Amygdala (tissue), 56 donors: ENCODE measurements around the gene NSF.
"Not testable (repeated sequence)": the region's sequence is repeated elsewhere in the genome, so short reads cannot be mapped to it uniquely, and the experiment has no call there.

Experiments used
- DNase-seq, 56 donors: peaks; one replicate each; lab custom pipeline; 2025; lab: John Stamatoyannopoulos, UW

NSF gene

DNA sequence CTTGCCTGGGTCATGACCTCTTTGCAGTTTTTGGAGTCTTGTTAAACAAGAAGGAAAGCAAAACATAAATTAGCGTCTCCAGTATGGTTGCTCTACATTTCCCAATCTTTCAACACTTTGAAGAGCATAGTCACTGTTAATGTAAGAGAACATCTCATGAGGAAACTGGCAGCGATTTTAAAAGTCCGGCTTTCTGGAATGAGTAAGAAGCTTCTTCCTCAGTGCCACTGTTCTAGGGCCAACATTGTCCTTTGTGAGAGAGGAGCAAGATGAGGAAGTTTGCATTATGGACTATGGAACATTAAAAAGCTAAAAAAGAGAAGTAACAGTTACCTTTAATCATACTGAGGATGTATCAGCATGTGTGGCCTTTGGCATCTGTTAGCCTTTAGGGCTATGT is 154.9 kb downstream of the NSF start:
- DNase-seq: no peak

GRCh38 chr17:46751425-46751824 is 161.0 kb downstream of the NSF start:
- no peak for DNase-seq

GRCh38 chr17:46753776-46754175 is 163.3 kb downstream of the NSF start:
- no peak for DNase-seq

GRCh38 chr17:46756081-46756735 is 165.7 kb downstream of the NSF start:
- no peak for DNase-seq

DNA sequence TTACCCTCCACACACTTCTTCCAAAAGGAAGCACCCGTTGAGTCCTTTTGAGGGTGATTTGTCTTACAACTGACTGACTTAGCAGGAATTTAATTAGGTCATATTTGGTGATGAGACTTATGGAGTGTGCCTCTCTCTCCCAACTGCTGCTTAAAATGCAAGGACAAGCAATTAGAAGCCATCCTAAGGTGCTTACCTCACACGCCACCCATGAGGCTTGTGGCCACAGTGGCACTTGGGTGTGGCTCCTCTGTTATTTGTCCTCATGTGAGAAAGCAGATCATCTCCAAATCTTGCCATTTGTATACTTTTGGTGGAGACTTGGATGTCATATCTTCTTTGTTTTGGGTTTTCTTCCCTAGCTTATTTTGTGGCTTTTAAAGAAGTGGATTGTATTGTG is 166.4 kb downstream of the NSF start:
- DNase-seq: no peak

- DNase-seq: not testable (repeated sequence)
Observed at GRCh38 chr17:46757588-46757987, 167.1 kb downstream of the NSF start.

- no peak for DNase-seq
Observed at GRCh38 chr17:46758614-46759013, 168.1 kb downstream of the NSF start.

GRCh38 chr17:46759141-46759540 is 168.7 kb downstream of the NSF start:
- no peak for DNase-seq

DNA sequence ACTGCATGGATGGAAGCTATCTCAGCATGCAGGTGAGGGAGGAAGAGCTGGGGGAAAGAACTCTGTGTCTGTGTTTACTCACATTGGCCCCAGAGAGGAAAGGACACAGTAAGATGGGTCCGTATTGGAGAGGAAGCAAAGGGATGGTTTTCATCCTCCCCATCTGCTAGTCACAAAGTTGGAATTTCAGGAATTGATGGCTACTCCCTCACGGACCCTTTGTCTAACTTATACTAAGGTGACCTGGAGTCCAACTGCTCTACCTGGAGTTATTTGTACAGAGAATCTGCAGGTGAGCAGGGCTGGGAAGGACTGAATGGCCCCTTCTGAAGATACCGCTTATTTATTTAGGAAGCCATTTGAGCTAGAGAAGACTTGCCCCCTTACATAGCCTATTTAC is 172.9 kb downstream of the NSF start:
- DNase-seq: no peak

GRCh38 chr17:46764000-46764708 is 173.7 kb downstream of the NSF start:
- DNase-seq: no peak

GRCh38 chr17:46764709-46765401 is 174.4 kb downstream of the NSF start:
- DNase-seq: peak in 13 of 56 donors; percentile 8 to 45 (median 28)

DNA sequence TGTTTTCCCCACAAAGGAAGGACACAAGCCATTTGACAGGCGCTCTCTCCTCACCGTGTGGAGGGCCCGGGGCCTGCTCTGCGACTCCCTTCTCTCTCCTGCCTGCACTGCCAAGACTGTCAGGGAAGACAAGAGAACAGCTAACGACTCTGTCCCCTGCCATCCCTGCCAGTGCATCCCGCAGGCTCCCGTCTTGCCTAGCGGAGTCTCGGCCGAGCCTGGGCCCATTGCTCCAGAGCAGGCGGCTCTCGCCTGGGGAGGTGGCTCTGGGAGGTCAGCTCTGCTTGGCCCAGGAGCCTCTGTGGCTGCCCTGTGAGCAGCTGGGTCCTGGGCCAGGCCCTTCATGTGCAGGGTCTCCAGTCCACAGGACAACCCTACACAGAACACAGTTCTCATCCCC is 175.0 kb downstream of the NSF start:
- DNase-seq: no peak

DNA sequence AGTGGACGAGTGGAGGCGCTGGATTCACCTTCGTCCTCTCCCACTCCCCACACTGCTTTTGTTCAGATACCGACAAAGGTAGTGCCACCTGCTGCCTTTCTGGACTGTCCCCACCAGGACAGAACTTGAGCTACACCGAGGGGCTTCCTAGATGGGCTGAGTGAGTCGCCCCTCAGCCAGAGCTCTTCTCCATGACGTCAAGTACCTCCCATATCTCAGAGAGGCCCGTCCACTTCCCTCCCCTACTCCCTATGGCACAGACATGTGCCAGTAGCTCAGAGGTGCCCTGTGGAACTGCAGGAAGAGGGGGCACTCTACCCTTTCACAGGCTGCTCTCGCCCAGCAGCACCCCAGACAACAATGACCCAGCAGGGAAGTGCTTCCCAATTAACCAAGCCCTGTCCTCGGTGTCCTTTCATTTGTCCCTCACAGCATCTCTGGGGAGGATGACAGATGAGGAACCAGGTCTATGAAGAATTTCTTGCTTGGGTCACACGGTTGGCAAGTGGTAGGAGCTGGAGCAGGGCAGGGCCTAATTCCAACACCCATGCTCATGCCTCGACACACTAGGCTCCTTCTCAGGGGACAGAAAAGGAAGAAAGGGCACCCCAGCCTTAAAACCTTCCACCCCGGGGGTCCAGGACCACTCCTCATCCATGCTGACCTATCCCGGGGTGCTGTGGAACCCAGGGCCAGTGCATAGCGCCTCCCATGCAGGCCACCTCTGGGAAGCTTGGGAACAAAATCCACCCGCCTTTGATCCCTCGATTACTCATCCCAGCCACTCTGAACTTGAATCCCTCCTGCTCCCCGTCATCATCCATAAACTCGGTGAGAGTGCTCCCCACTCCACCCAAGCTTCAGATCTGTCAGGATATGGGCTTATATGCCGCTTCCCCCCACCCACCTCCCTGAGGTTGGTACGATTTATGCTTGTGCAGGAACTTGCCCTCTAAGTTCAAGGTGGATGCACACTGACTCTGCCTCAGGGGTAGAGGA is 176.3 kb downstream of the NSF start:
- DNase-seq: no peak

- no peak for DNase-seq
Observed at GRCh38 chr17:46768540-46768870, 178.0 kb downstream of the NSF start.

GRCh38 chr17:46768896-46769295 is 178.4 kb downstream of the NSF start:
- DNase-seq: not testable (repeated sequence)

DNA sequence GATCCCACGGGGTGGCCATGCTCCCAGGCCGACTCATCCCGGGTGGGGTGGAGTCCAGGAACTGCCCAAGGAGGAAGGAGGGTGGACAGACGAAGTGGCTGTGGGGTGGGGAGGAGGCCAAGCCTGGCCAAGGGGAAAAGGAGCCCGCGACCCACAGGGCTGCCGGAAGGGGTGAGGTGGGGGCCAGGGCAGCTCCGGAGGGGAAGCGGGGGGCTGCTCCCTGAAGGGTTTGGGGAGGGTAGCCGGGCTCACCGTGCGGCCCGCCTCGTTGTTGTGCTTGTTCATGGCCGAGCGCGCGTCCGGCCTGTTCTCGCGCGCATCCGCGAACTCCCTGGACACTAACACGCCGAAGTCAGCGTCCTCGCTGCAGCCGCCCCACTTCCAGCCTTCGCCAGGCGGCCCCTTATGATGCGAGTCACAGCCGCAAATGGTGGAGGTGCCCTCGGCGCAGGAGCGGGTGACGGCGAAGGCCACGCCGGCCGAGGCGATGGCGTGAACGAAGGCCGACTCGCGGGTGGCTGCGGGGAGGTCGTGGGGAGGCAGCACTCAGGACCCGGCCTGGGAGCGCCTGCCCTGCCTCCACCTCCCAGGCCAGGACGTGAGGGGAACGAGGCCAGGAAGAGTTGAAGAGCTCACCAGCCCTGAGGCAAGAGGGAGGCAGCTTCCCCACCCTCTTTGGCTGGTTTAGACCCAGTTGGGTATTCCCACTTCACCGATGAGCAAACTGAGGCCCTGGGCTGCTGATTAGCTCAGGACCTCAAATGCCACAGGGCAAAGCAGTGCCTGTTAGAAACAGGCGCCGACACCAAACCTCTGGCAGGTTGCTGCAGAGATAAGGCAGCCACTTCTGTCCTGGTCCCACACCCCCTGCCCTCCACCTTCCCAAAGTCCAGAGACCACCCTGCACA is 179.3 kb downstream of the NSF start:
- no peak for DNase-seq

GRCh38 chr17:46770439-46770817 is 180.0 kb downstream of the NSF start:
- DNase-seq: no peak

DNA sequence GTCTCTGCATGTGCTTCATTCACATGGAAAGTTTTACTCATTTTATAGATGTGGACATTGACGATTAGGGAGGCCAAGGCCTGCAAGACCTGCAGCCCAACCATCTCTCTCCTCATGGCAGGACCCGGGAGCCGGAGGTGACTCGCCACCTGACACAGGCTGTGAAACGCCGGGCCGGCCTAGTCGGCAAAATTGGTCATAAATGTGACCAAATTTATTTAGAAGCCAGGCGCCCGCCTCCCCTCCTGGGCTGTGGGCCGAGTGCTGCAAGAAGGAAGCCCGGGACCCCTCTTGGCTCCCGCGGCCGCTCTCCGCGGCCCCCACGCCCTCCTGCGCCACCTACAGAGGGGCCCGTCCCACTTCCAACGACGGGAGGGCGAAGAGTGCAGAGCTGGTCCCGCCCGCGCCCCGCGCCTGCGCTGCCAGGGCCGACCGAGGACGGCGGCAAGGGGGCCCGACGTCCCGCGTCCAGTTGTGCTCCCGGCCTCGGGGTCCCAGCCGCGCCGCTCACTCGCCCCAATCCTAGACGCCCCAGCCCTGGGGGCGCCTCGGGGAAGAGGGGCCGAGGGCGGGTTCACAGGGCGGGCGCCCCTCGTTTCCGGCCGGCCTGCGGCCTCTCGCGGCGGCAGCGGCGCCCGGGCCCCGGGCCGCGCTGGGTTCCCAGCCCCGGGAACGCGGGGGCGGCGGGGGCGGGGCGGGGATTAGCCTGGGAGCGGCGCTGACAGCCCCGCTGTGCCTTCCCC is 180.5 kb downstream of the NSF start:
- peak in 3 of 56 donors; percentile 17 to 34 (median 28) for DNase-seq
